ENCODE results near the gene PSME1.

PSME1 gene

DNA sequence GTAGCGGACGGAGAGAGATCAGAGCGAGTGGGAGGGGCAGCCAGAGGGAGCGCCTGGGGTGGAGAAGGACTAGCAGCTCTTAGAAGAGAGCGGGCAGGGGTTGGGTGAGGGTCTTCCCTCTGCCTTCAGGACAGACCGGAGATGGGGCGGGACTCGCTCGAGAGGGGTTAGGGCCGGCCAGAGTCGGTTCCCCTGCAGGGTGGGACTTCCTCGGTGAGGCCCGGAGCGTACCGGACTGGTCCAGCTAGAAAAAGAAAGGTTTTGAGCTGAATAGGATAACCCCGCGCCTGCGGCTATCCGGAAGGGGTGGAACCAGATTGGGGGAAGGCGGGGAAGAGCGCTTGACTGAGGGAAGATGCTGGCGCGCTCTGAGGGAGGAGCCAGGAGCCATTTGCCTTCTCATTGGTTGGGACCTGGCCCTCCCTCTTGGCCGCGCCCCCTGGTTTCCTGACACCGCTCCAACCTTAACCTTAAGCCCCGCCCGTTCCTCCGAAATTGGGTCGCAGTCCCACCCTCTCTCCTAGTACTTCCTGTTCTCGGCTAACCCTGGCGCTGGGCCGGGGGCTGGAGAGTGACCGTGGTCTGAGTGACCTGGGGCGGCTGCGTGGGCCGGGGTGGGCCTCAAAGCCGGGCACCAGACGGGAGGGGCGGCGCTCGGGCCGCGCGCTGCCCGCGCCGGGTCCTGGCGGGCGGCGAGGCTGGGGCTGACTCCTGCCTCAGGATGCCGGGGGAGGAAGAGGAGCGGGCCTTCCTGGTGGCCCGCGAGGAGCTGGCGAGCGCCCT is 11.2 kb downstream of the PSME1 start, which contains the start of gene RNF31:
Gene RNF31 (plus strand): TSS at position 521 of the 783 bp plus-strand sequence. CDS start 201 bp downstream, at position 722.
- peak; percentile 98 for DNase-seq (ENCODE audit: low spot score)

DNA sequence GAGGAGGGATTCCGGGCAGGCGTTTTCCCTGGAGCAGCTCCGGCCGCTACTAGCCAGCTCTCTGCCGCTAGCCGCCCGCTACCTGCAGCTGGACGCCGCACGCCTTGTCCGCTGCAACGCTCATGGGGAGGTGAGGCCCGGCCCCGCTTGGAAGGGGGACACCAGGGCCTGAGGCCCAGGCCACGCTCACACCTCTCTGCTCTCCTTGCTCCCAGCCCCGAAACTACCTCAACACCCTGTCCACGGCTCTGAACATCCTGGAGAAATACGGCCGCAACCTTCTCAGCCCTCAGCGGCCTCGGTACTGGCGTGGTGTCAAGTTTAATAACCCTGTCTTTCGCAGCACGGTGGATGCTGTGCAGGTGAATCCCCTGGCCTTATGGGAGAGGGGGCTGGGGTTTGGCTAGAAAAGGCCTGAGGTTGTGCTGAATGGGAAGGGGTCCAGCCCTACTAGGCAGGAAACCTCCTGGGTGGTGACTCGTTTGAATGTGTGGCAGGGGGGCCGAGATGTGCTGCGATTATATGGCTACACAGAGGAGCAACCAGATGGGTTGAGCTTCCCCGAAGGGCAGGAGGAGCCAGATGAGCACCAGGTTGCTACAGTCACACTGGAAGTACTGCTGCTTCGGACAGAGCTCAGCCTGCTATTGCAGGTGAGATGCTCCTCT is 11.9 kb downstream of the PSME1 start:
- DNase-seq (ENCODE audit: low spot score) = no peak

DNA sequence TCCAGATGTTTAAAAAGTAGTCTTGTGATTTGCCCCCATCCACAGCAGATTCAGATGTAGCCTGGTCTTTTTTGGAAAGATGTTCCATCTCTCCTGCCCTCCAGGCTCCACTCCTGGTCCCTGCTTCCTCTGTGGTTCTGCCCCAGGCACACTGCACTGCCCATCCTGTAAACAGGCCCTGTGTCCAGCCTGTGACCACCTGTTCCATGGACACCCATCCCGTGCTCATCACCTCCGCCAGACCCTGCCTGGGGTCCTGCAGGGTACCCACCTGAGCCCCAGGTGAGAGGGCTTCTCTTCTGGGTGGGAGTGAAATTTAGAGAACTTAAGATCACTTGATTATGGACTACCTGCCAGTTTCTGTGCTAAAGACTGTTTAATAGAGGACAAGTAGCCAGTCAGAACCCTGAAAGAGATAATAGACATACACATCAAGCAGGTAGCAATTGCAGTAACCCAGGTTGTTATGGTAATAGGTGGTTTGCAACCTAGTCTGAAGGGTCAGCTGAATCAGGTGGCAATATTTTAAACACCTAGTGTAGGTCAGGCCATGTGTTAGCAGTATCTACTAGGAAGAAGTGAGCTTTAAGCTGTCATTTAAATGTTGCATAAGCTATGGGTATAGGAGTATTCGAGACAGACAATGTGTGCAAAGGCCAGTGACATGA is 13.4 kb downstream of the PSME1 start:
- no peak for DNase-seq (ENCODE audit: low spot score)

DNA sequence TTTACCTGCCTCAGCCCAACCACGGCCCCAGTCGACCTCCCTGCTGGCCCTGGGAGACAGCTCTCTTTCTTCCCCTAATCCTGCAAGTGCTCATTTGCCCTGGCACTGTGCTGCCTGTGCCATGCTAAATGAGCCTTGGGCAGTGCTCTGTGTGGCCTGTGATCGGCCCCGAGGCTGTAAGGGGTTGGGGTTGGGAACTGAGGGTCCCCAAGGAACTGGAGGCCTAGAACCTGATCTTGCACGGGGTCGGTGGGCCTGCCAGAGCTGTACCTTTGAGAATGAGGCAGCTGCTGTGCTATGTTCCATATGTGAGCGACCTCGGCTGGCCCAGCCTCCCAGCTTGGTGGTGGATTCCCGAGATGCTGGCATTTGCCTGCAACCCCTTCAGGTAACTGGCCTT is 14.1 kb downstream of the PSME1 start:
- DNase-seq (ENCODE audit: low spot score) = no peak

DNA sequence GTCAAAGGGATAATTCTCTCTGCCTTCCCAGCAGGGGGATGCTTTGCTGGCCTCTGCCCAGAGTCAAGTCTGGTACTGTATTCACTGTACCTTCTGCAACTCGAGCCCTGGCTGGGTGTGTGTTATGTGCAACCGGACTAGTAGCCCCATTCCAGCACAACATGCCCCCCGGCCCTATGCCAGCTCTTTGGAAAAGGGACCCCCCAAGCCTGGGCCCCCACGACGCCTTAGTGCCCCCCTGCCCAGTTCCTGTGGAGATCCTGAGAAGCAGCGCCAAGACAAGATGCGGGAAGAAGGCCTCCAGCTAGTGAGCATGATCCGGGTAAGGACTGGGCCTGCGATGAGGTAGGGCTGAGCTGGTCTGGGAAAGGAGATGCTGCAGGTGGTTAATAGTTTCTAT is 14.6 kb downstream of the PSME1 start:
- no peak for DNase-seq (ENCODE audit: low spot score)

DNA sequence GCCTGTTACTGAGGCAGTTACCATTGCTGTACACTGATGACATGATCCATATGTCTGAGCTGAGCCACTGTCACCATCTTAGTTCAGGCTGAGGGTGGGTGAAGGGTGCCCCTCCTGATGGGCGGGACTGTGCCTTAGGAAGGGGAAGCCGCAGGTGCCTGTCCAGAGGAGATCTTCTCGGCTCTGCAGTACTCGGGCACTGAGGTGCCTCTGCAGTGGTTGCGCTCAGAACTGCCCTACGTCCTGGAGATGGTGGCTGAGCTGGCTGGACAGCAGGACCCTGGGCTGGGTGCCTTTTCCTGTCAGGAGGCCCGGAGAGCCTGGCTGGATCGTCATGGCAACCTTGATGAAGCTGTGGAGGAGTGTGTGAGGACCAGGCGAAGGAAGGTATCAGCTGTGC is 15.0 kb downstream of the PSME1 start:
- no peak for DNase-seq (ENCODE audit: low spot score)

DNA sequence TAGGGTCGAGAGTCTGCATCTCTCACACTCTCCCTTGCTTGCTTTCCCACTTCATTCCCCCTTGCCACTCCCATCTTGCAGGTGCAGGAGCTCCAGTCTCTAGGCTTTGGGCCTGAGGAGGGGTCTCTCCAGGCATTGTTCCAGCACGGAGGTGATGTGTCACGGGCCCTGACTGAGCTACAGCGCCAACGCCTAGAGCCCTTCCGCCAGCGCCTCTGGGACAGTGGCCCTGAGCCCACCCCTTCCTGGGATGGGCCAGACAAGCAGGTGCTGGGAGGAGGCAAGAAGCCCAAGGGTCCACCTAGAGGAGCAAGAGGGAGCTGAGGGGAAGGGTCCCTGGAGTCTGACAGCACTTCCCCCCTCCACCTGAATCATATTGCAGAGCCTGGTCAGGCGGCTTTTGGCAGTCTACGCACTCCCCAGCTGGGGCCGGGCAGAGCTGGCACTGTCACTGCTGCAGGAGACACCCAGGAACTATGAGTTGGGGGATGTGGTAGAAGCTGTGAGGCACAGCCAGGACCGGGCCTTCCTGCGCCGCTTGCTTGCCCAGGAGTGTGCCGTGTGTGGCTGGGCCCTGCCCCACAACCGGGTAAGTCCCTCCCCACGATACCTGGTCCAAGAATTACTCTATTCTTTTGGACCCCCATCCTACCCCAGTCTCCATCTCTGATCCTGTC is 15.5 kb downstream of the PSME1 start:
- no peak for DNase-seq (ENCODE audit: low spot score)

DNA sequence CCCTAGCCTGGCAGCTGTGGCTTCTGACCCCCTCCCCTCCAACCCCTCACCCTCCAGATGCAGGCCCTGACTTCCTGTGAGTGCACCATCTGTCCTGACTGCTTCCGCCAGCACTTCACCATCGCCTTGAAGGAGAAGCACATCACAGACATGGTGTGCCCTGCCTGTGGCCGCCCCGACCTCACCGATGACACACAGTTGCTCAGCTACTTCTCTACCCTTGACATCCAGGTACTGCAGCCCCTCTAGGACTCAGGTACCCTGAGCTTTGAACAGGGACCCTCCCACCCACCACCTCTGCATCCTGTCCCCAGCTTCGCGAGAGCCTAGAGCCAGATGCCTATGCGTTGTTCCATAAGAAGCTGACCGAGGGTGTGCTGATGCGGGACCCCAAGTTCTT is 19.1 kb downstream of the PSME1 start:
- no peak for DNase-seq (ENCODE audit: low spot score)

DNA sequence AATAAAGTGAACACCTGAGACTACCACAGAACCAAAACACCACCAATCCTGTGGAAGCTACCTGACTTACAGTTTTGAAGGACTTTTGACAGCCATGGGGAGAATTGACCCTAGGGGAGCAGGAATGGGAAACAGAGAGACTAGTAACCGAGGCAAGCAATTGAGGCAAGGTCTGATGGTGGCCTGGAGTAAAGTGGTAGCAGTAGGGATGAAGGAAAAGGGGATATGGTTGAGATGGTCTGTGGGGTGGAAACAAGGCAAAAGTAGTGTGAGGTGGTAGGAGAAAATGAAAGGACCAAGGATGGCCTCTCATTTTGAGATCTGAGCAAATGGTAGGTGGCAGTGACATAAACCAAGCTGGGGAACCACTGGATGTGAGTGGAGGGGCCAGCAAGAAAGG is 20.8 kb downstream of the PSME1 start:
- DNase-seq (ENCODE audit: low spot score) = no peak

DNA sequence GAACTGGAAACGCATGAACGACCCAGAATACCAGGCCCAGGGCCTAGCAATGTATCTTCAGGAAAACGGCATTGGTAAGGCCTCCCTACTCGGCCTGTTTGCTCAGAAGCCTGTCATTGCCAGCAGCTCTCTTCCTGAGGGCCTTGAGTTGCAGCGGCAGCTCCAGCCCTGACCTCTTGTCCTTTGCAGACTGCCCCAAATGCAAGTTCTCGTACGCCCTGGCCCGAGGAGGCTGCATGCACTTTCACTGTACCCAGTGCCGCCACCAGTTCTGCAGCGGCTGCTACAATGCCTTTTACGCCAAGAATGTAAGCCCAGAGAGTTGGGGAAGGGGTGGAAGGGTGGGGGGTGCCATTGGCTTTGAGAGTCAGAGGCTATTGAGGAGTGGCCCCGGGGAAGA is 21.3 kb downstream of the PSME1 start:
- DNase-seq (ENCODE audit: low spot score) = no peak

DNA sequence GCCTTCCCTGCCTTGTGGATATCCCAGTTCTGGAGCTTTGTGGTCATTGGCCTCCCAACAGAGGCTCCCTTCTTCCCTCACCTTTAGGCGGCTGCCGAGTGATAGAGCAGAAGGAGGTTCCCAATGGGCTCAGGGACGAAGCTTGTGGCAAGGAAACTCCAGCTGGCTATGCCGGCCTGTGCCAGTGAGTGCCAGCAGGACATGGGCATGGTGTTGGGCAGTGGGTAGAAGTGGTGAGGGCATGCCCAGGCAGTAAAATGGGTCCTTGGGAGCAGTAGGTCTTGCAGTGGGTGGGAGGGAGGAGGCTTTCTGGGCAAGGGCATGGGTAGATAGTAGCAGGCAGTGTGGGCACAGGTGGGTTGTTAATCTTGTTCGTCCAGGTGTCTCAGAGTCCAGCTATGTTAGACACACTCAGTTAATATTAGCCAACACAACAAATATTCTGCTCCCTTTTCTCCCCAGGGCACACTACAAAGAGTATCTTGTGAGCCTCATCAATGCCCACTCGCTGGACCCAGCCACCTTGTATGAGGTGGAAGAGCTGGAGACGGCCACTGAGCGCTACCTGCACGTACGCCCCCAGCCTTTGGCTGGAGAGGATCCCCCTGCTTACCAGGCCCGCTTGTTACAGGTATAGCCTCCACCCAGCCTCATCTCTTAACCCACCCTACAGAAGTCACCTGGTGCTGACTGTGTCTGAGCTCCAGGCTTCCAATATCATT is 23.9 kb downstream of the PSME1 start:
- no peak for DNase-seq (ENCODE audit: low spot score)

DNA sequence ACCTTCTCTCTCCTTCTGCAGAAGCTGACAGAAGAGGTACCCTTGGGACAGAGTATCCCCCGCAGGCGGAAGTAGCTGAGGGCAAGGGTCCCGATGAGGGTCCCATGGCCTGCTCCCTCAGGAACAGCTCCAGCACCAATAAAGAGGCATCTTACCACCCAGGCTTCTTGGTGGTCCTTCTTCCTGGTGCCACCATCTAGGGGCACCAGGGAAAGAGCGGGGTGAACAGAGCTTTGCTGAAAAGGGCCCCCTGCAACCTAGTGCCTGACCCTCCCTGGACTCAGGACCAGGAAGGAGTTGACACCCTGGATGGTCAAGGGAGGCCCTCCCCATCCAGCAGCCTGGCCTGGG is 24.5 kb downstream of the PSME1 start:
- no peak for DNase-seq (ENCODE audit: low spot score)

DNA sequence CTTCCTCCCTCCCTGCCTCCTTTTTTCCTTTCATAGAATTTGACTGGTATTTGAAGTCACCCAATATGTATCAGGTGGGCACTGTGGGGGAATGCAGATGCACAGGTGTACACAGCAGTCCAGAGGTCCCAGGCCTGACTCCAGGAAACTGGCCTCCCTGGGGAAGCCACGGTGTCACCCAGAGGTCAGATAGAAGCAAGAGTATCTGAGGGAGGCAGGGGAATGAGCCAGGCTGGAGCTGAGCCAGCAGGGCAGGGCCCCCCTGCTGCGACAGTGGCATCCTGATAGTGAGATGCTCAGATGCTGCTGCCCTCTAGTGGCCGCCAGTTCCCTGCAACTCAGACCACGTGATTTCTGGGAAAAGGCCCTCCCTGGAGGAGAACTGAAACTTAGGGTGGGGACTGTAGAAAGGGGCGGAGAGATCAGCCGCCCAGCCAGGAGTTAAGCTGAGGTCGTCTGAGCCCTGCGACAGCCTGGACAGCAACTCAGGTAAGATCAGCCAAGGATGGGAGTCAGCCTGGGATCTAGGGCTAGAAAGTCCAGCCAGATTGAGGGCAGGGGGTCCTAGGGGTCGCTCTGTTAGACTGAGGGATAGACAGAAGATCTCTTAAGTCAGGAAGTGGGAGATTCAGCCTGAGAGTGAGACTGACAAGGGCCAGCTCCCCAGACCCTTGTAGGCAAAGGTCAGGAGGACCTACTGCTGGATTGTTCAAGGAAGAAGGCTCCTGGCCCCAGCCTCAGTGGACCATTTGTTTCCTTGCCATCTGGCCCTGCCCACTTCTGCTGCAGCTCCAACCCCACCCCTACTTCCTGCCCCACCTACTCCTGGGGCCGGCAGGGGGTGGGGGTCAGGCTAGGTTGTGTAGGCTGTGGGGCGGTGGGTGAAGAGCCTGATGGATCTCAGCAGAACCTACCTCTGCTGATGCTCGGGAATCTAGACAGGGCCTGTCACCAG is 25.1 kb downstream of the PSME1 start, which contains the start of gene IRF9:
Gene IRF9 (plus strand): TSS at position 416 of the 955 bp plus-strand sequence. CDS start 880 bp downstream, outside the sequence.
- DNase-seq (ENCODE audit: low spot score) = peak; percentile 100

DNA sequence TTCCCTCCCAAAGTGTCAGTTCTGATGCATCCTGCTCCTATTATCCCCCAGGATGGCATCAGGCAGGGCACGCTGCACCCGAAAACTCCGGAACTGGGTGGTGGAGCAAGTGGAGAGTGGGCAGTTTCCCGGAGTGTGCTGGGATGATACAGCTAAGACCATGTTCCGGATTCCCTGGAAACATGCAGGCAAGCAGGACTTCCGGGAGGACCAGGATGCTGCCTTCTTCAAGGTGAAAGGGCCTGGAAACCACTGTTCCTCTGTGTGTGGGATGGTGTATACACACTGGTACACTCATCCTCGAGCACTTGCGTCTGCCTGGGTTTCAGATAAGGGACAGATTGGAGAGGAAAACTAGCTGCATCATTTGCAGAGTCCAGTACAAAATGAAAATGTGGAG is 26.1 kb downstream of the PSME1 start:
- DNase-seq (ENCODE audit: low spot score) = peak; percentile 54

DNA sequence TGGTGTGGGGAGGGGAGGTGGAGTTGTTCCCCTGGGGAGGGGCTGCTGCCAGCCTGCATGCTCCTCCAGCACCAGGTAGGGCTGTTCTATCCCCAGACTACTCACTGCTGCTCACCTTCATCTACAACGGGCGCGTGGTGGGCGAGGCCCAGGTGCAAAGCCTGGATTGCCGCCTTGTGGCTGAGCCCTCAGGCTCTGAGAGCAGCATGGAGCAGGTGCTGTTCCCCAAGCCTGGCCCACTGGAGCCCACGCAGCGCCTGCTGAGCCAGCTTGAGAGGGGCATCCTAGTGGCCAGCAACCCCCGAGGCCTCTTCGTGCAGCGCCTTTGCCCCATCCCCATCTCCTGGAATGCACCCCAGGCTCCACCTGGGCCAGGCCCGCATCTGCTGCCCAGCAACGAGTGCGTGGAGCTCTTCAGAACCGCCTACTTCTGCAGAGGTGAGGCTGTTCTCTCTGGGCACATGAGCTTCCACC is 28.6 kb downstream of the PSME1 start:
- no peak for DNase-seq (ENCODE audit: low spot score)

DNA sequence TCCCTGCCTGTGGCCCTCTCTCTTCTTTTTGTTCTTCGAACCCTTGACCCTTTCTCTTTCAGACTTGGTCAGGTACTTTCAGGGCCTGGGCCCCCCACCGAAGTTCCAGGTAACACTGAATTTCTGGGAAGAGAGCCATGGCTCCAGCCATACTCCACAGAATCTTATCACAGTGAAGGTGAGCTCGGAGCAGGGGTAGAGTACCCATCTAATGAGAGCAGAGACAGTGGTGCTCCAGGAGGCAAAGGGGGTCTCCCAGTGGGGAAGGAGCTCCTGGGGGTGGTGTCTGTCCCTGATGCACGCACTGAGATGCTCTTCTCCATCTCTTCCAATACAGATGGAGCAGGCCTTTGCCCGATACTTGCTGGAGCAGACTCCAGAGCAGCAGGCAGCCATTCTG is 29.8 kb downstream of the PSME1 start:
- DNase-seq (ENCODE audit: low spot score) = no peak

DNA sequence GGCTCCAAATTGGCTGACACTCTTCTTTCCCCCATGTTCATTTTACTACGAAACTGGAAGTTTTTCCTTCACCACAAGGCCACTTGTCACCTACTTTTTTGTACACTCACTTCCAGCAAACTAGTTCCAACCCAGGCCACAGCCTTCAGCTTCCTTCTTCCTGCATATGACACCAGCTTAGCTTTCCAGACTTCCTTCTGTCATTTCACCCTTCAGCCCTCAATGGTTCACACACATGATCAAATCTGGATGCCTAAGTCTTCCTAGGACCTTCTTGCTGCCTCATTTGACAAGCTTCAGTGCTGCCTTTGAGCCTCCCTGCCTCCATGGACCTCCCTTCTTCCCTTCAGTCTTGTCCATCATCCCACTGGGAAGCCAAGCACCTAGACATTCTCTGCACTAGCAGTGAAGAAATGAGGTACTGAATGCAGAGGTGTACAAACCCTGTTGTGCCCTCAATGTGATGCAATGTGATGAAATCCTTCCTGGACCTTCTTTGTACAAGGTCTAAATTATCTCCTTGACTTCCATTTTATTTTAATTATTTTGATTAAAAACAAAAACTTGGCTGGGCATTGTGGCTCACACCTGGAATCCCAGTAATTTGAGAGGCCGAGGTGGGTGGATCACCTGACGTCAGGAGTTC is 31.6 kb downstream of the PSME1 start:
- DNase-seq (ENCODE audit: low spot score) = peak; percentile 22

DNA sequence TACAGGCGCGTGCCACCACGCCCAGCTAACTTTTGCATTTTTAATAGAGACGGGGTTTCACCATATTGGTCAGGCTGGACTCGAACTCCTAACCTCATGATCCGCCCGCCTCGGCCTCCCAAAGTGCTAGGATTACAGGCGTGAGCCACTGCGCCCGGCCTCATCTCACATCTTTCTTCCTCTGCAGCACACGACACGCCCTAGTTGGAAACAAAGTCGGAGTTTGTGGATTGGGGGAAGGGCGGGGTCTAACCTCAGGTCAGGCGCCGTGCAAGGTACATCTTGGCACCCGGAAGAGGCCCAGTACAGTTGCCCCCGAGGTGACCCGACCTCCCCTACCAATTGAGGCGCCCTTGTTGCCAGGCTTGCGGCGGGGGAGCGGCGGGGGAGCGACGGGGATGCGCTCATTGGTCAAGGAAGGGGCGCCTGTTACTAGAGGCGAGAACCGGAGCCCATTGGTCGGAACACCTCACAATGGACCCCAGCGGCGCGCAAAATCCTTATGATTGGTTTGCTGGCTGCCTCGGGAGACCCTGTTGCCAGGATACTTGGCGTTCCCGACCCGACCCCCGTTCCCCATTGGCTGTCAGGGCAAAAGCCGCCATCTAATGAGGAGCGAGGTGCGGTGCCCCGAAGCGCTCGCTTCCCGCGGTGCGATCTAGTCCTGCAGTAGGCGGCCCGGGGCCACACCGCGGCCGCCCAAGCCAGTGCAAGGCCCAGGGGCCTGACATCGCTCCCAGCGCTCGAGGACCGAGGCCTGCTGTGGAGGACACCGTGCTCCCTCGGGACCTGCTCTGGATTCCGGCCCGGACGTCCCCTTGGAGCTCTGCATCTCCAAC is 35.6 kb downstream of the PSME1 start, which contains the start of gene REC8:
Gene REC8 (plus strand): TSS at position 659 of the 839 bp plus-strand sequence. CDS start 473 bp downstream, outside the sequence.
- peak; percentile 25 for DNase-seq (ENCODE audit: low spot score)

Measured in hematopoietic multipotent progenitor cell treated with erythropoietin and hydrocortisone succinate and interleukin-3 and kit ligand, for 17 days (in vitro differentiated cells).